SK-N-SH treated with all-trans-retinoic acid at 6 μM for 48 hours (cell line): ENCODE results near the gene TMEM114.

ENCODE experiments used
- ARNTL ChIP-seq: fragments of 450-650 bp; formaldehyde crosslinking; IDR thresholded peaks from 2 replicates; pipeline ENCODE4 v1.5.0; 2020; ENCODE audit warnings: low read depth, mild to moderate bottlenecking, moderate library complexity, borderline replicate concordance
- CREB5 ChIP-seq: fragments of 250-450 bp; sonication (Bioruptor Pico); IDR thresholded peaks from 2 replicates; pipeline ENCODE4 v1.5.1; 2020; ENCODE audit warnings: low read depth, mild to moderate bottlenecking, moderate library complexity
- GLIS3 ChIP-seq: fragments of 250-450 bp; sonication (Bioruptor Pico); IDR thresholded peaks from 2 replicates; pipeline ENCODE4 v1.5.0; 2020; ENCODE audit warnings: mild to moderate bottlenecking, moderate library complexity
- PATZ1 ChIP-seq: fragments of 250-450 bp; sonication (Bioruptor Pico); IDR thresholded peaks from 2 replicates; pipeline ENCODE4 v1.8.0; 2020; ENCODE audit warnings: mild to moderate bottlenecking, moderate library complexity, borderline replicate concordance
- POU6F1 ChIP-seq: fragments of 250-450 bp; sonication (Bioruptor Pico); IDR thresholded peaks from 2 replicates; pipeline ENCODE4 v1.8.0; 2021; ENCODE audit warnings: low read depth, mild to moderate bottlenecking, moderate library complexity, borderline replicate concordance
- PPARA ChIP-seq: fragments of 250-450 bp; sonication (Bioruptor Pico); IDR thresholded peaks from 2 replicates; pipeline ENCODE4 v1.5.0; 2020; ENCODE audit warnings: mild to moderate bottlenecking, borderline replicate concordance
- TCF4 ChIP-seq: fragments of 250-450 bp; sonication (Bioruptor Pico); IDR thresholded peaks from 2 replicates; pipeline ENCODE4 v1.8.0; 2021; ENCODE audit warnings: mild to moderate bottlenecking, moderate library complexity, borderline replicate concordance
- ZC3H10 ChIP-seq: fragments of 250-450 bp; sonication (Bioruptor Pico); IDR thresholded peaks from 2 replicates; pipeline ENCODE4 v1.5.1; 2021; ENCODE audit warnings: mild to moderate bottlenecking, moderate library complexity
- ZFP3 ChIP-seq: fragments of 250-450 bp; sonication (Bioruptor Pico); IDR thresholded peaks from 2 replicates; pipeline ENCODE4 v1.5.0; 2020; ENCODE audit warnings: mild to moderate bottlenecking, moderate library complexity
- ZFP30 ChIP-seq: fragments of 450-650 bp; formaldehyde crosslinking; IDR thresholded peaks from 2 replicates; pipeline ENCODE4 v1.5.0; 2022; ENCODE audit warnings: mild to moderate bottlenecking, moderate library complexity
- ZNF70 ChIP-seq: fragments of 450-650 bp; formaldehyde crosslinking; IDR thresholded peaks from 2 replicates; pipeline ENCODE4 v1.5.0; 2020; ENCODE audit warnings: mild to moderate bottlenecking, moderate library complexity

- TF ChIP-seq PPARA = no peak
- TF ChIP-seq ZFP30 (CRISPR knock-in tag) = no peak
- TF ChIP-seq CREB5 (CRISPR knock-in tag) = no peak
- no peak for TF ChIP-seq ZC3H10
- TF ChIP-seq ZFP3 (CRISPR knock-in tag) = no peak
- TF ChIP-seq ARNTL (CRISPR knock-in tag) = no peak
- no peak for TF ChIP-seq PATZ1 (CRISPR knock-in tag)
- no peak for TF ChIP-seq POU6F1 (CRISPR knock-in tag)
- no peak for TF ChIP-seq ZNF70 (CRISPR knock-in tag)
- no peak for TF ChIP-seq TCF4
- no peak for TF ChIP-seq GLIS3 (CRISPR knock-in tag)
Observed at GRCh38 chr16:8576141-8577004, 13.9 kb downstream of the TMEM114 start.
